GM10266 (cell line): ENCODE data around the gene THRA.

ENCODE experiments used
- DNase-seq: peaks from one replicate; pipeline ENCODE4 v3.0.0; 2012; ENCODE audit errors: extremely low spot score
- TF ChIP-seq, protein P1 (sequence below): IDR thresholded peaks from 2 replicates; pipeline ENCODE4 v1.5.1; 2012; ENCODE audit warnings: mild to moderate bottlenecking, low read depth; ENCODE audit not compliant: control insufficient read depth, insufficient read depth; ENCODE audit errors: missing control alignments

Gene THRA

DNA sequence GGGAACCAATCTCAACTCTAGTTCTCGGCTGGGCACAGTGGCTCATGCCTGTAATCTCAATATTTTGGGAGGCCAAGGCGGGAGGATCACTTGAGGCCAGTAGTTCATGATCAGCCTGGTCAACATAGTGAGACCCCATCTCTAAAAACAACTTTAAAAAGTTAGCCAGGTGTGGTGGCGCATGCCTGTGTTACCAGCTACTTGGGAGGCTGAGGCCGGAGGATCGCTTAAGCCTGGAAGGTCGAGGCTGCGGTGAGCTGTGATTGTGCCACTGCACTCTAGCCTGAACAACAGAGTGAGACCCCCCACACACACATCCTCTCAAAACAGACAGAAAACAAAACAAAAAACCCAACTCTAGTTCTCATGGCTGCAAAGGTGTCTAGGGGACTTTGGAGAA, 4.9 kb downstream of the THRA start:
- DNase-seq: no peak
- TF ChIP-seq, protein P1, sequence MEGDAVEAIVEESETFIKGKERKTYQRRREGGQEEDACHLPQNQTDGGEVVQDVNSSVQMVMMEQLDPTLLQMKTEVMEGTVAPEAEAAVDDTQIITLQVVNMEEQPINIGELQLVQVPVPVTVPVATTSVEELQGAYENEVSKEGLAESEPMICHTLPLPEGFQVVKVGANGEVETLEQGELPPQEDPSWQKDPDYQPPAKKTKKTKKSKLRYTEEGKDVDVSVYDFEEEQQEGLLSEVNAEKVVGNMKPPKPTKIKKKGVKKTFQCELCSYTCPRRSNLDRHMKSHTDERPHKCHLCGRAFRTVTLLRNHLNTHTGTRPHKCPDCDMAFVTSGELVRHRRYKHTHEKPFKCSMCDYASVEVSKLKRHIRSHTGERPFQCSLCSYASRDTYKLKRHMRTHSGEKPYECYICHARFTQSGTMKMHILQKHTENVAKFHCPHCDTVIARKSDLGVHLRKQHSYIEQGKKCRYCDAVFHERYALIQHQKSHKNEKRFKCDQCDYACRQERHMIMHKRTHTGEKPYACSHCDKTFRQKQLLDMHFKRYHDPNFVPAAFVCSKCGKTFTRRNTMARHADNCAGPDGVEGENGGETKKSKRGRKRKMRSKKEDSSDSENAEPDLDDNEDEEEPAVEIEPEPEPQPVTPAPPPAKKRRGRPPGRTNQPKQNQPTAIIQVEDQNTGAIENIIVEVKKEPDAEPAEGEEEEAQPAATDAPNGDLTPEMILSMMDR: no peak

DNA sequence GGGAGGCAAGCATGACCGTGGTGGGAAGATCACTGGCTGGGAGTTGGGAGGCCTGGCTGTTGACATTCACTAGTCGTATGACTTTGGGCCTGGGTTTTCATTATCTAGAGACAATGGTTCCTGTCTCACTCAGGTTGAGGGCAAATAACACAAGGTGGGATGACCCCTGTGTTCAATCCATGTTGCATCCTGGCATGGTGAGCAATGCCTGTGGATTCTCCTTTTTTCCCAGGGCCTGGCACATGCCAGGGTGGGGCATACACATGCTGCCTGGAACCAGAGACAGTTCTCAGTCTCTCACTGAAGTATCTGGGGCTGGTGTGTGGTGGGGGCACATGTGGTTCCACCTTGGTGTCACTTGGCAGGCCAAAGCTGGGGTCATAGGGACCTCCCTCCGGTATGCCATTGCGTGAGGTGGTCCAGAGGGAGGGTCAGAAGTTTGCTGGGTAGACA, 5.4 kb downstream of the THRA start:
- TF ChIP-seq, protein P1: no peak
- DNase-seq: no peak

DNA sequence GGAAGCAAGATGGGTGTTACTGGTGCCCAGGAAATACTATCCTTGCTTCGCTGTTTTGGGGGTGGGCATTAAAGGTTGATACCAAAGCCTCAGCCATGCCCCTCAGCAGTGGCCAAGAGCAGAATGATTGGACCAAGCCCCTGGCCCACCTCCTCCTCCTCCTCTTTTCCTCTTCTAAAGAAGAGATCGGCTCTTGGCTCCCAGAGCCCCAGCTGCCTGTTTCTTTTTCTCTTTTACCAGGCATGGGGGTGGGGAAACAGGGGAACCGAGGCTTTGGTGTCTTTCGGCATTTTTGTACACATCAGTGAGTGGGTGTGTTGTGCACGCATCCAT, 5.8 kb downstream of the THRA start:
- TF ChIP-seq, protein P1: no peak
- no peak for DNase-seq

DNA sequence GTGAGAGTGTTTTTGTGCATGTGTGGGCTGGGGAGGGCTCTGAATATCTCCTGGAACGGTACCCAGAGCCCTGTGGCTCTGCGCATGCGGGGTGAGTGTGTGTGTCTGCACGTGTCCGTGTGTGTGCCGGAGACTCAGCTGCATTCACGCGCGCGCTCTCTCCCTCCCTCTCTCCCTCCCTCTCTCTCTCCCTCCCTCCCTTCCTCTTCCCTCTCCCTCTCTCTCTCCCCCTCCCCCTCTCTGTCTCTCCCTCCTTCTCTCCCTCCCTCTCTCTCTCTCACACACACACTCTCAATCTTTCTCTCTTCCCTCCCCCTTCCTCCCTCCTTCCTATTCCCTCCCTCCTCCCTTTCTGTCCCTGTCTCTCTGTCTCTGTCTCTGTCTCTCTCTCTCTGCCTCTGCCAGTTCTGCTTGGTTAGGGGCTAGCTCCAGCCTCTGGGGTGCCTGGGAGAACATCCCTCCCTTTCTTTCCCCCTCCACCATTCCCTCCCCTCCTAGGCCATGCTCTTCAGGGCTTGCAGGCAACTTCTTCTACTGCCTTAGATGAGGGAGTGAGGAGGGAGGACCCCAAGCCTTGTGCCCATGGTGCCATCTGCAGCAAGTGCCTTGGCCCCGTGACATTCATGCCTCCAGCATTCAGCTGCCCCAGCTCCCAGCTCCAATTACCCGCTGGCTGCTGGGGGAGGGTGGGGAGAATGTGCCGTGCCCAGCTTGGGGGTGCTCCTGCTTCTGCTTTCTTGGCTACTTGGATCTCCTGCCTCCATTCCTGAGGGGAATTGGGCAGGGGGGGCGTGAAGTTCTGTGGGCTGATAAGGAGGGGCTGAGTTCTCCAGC, 6.4 kb downstream of the THRA start:
- TF ChIP-seq, protein P1: no peak
- peak; percentile 75 for DNase-seq

DNA sequence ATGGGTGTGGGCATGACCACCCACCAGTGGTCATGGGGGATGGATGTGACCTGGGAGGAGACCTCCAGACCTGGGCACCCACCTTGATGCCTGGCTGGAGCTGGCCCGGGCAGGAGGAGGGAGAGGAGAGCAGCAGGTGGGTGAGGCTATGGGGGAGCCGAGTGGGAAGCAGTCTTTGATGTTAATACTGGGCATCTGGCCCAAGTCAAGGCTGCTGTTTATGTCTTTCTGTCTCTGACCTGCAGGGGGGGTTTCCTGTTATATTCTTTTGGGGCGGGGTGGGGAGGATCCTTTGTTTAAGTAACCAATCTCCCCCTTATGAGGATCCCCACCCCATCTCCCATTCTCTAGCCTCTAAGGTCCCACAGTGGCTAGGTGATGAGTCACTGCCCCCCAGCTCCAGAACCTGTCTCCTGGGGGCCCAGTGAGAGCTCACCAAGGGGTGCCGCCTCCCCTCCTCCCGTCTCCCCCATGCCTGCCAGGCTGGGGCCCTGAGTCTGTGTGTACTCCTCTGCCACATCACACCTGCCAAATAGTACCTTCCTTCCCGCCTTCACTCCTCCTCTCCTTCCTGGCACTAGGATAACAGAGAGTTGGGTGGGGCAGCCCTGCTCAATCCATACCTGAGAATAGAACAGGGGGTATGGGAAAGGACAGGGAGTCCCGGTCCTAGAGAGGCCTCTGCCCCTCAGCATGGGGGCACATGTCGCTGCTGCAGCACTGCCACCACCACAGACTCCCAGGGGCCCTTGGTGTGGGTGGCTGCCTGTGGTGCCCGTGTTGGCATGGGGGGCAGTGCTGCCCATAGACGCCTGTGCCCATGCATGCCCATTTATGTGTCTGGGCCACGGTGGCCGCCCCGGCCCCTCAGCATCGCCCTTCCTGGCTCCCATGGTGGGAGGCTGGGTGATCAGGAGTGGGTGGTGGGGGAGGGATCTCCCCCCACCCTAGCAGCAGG, 7.3 kb downstream of the THRA start:
- peak; percentile 45 for DNase-seq
- TF ChIP-seq, protein P1: no peak

DNA sequence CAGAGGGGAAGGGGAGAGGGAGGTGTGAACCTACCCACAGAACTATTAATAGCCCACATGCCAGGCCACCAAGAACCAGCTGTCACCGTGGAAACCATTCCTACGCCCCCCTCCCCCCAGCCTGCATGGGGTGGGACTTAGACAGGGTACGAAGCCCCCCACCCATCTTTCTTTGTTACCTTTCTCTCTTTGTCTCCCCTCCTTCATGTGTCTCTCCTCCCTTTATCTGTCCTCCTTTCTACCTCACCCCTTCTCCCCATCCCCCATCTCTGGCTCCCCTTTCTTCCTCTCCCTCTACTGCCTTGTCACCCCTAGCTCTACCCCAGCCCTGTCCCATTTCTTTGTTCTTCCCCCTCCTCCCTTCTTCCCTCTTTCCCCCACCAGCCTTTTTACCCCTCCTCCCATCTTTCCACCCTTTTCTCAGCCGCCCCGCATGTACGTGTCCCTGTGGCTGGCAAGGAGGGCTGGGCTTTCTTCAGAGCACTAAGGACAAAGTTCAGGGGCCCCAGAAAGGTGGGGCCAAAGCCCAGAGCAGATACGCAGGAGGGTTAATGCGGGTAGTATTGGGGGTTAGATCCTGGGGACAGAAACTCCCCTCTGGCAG, 8.0 kb downstream of the THRA start:
- TF ChIP-seq, protein P1: no peak
- DNase-seq: no peak
